CD4-positive, CD25-positive, alpha-beta regulatory T cell (primary cell): ENCODE results near the gene ERC1. TPM values are rescaled to one million over a fixed set of nuclear protein-coding genes. Genes with fewer than 3 reads are reported as not detected.
"Not testable (repeated sequence)": the region's sequence is repeated elsewhere in the genome, so short reads cannot be mapped to it uniquely, and the experiment has no call there.

Source experiments
- ATAC-seq, 2 donors: fragments of 150-1000 bp; cut with Tn5 transposase; one replicate each; pipeline ENCODE4 v1.10.0; 2021; ENCODE audit warnings: low read depth in 2 of 2, moderate number of reproducible peaks in 2 of 2, moderate library complexity in 1 of 2
- DNase-seq, 3 donors: peaks; one replicate each; pipeline versions ENCODE4 v3.0.0 to v3.0.0-alpha.2; 2012 to 2022; ENCODE audit warnings: mixed read lengths in 1 of 3
- H3K27ac ChIP-seq: one replicate; pipeline ENCODE4 v1.7.0; 2013; ENCODE audit warnings: mild to moderate bottlenecking, low read length; ENCODE audit not compliant: insufficient read depth, poor library complexity, severe bottlenecking
- H3K27me3 ChIP-seq: one replicate; pipeline ENCODE4 v1.7.0; 2013; ENCODE audit warnings: low read length; ENCODE audit not compliant: control insufficient read depth, insufficient read depth
- H3K36me3 ChIP-seq: one replicate; pipeline ENCODE4 v1.7.0; 2013; ENCODE audit warnings: mild to moderate bottlenecking, low read length, moderate library complexity; ENCODE audit not compliant: control insufficient read depth, insufficient read depth
- H3K4me1 ChIP-seq: 2 replicates; pipeline ENCODE4 v1.7.0; 2013; ENCODE audit warnings: mild to moderate bottlenecking, low read length; ENCODE audit not compliant: insufficient read depth, control insufficient read depth, poor library complexity, severe bottlenecking
- H3K4me3 ChIP-seq: one replicate; pipeline ENCODE4 v1.7.0; 2013; ENCODE audit warnings: low read depth, mild to moderate bottlenecking, low read length, moderate library complexity
- H3K9me3 ChIP-seq, 2 experiments: 1 replicate in 1 of 2; 2 replicates in 1 of 2; pipeline ENCODE4 v1.7.0; 2013; ENCODE audit warnings: low read length in 2 of 2, mild to moderate bottlenecking in 1 of 2, moderate library complexity in 1 of 2; ENCODE audit not compliant: control insufficient read depth in 2 of 2
- H3K27ac Mint-ChIP-seq, 3 donors: one replicate each; pipeline ENCODE4 v1.8.0; 2020 to 2022; ENCODE audit warnings: mild to moderate bottlenecking in 3 of 3, mixed read lengths in 3 of 3, moderate library complexity in 2 of 3
- H3K27me3 Mint-ChIP-seq: one replicate; pipeline ENCODE4 v1.8.0; 2022; ENCODE audit warnings: mild to moderate bottlenecking, mixed read lengths
- H3K36me3 Mint-ChIP-seq: one replicate; pipeline ENCODE4 v1.8.0; 2020; ENCODE audit warnings: mixed read lengths
- H3K4me1 Mint-ChIP-seq, 4 donors: one replicate each; pipeline ENCODE4 v1.8.0; 2020 to 2022; ENCODE audit warnings: mixed read lengths in 4 of 4, mild to moderate bottlenecking in 1 of 4
- H3K4me3 Mint-ChIP-seq, 4 donors: one replicate each; pipeline ENCODE4 v1.8.0; 2020 to 2022; ENCODE audit warnings: mild to moderate bottlenecking in 4 of 4, mixed read lengths in 4 of 4, moderate library complexity in 3 of 4
- H3K9me3 Mint-ChIP-seq, 7 donors: one replicate each; pipeline ENCODE4 v1.8.0; 2020 to 2022; ENCODE audit warnings: mixed read lengths in 7 of 7, mild to moderate bottlenecking in 3 of 7, moderate library complexity in 2 of 7
- polyA plus RNA-seq, 4 donors: library from polyadenylated mRNA; unstranded; fragments of 300-500 nt; fragmentation: Illumina TruSeq; gene quantifications; one replicate each; pipeline ENCODE4 v1.2.3, GENCODE V29; 2021
- total RNA-seq: library from RNA; stranded (reverse); gene quantifications from one replicate; pipeline ENCODE4 v1.2.3, GENCODE V29; 2022

ERC1 gene
- total and polyA plus RNA-seq, 5 donors from 2014 or later, result 5.7 to 46.5 (median 7.6) TPM

DNA sequence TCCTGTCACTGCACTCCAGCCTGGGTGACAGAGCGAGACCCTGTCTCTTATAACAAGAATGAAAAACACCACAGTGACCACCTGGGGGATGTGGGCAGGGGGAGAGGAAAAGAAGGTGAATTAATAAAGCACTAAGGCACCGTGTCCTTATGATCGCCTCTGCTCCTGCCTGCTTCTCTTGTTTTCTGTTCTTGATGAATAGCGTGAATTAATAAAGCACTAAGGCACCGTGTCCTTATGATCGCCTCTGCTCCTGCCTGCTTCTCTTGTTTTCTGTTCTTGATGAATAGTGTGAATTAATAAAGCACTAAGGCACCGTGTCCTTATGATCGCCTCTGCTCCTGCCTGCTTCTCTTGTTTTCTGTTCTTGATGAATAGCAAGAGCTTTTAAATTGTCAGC is 60.6 kb downstream of the ERC1 start:
- not testable (repeated sequence) for H3K9me3 Mint-ChIP-seq, H3K4me1 ChIP-seq, H3K27me3 ChIP-seq, H3K9me3 ChIP-seq, DNase-seq, ATAC-seq, H3K4me3 ChIP-seq, H3K27ac ChIP-seq, H3K27ac Mint-ChIP-seq, H3K36me3 ChIP-seq, H3K4me3 Mint-ChIP-seq, H3K27me3 Mint-ChIP-seq
- Mint-ChIP-seq H3K36me3 (peaks cover 11% of the 10 kb centered on the region), H3K4me1 (peaks cover 0 to 16% (median 12%) of the 10 kb centered on the region in 4 donors)

DNA sequence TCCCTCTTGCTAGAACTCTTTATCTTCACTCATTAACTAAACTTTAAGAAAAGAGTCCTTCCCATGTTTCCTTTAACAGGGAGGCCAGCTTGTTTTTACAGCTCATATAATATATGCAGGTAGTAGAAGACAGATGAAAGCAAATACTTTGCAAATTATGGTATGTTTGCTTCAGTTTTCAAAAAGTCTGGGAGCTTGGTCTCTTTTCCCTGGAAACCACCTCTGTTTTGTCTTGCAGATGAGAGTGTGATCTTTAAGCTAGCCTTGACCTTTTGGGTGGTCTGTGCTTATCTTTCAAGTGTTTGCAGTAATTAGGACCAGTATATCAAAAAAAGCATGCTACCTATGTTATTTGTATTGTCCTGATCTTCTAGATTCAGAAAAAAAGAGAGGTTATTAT is 62.7 kb downstream of the ERC1 start:
- no peaks in the 10 kb centered on the region for H3K4me1 ChIP-seq
- no peak overlapping the region for H3K27ac Mint-ChIP-seq
- H3K4me3 Mint-ChIP-seq, result no peak overlapping the region
- H3K4me3 ChIP-seq, result no peak overlapping the region
- peaks cover 0 to 15% (median 11%) of the 10 kb centered on the region in 4 donors for H3K4me1 Mint-ChIP-seq
- peaks cover 0 to 6% (median 0%) of the 10 kb centered on the region in 7 donors for H3K9me3 Mint-ChIP-seq
- peaks cover 20% of the 10 kb centered on the region for H3K36me3 Mint-ChIP-seq
- ATAC-seq, result no peak
- H3K27me3 Mint-ChIP-seq, result no peaks in the 10 kb centered on the region
- peaks cover 0 to 4% of the 10 kb centered on the region in 2 experiments for H3K9me3 ChIP-seq
- H3K27ac ChIP-seq, result no peak overlapping the region
- no peaks in the 10 kb centered on the region for H3K36me3 ChIP-seq
- DNase-seq, result no peak
- H3K27me3 ChIP-seq, result no peaks in the 10 kb centered on the region

DNA sequence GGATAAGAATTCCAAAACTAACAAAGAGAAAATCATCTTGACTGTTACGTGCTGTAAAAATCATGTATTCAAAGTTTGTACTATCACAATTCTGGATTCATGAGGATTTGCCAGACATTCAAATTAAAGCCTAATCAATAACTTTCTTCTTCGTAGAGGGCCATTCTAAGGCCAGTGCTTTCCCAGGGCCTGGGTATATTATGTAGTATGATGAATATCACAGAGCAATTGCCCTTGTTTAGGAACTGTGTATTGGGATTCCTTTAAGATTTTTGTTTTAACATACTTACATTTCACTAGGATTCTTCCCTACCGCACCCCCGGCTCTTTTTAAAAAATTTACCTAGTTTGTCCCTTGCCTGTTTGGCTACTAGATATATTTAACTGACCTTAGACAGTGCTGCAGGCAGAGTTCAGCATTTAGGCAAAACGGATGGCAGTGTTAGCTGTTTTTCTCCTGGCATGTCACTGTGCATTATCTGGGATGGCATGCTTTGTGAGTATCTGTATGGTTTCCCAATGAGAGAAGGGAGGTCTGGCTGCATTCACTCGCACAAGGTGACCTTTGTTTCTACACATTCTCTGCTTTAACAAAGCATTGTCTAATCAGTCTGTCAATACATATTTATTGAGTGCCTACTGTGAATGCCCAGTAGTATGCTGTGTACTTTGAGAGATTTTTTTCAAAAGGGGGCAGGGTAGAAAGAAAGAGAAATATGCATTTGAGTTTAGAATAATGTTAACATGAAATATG is 63.3 kb downstream of the ERC1 start:
- Histone ChIP-seq H3K27ac (no peak overlapping the region), H3K36me3 (no peaks in the 10 kb centered on the region), H3K4me1 (no peaks in the 10 kb centered on the region), H3K9me3 (peaks cover 0 to 4% of the 10 kb centered on the region in 2 experiments), H3K4me3 (no peak overlapping the region), H3K27me3 (no peaks in the 10 kb centered on the region)
- Mint-ChIP-seq H3K27ac (peak overlapping the region in 1 of 3 donors; percentile 21), H3K27me3 (no peaks in the 10 kb centered on the region), H3K4me3 (no peak overlapping the region), H3K9me3 (peaks cover under 1 to 8% (median 4%) of the 10 kb centered on the region in 7 donors), H3K4me1 (peaks cover 0 to 17% (median 12%) of the 10 kb centered on the region in 4 donors), H3K36me3 (peaks cover 19% of the 10 kb centered on the region)
- ATAC-seq, result no peak
- DNase-seq, result no peak

DNA sequence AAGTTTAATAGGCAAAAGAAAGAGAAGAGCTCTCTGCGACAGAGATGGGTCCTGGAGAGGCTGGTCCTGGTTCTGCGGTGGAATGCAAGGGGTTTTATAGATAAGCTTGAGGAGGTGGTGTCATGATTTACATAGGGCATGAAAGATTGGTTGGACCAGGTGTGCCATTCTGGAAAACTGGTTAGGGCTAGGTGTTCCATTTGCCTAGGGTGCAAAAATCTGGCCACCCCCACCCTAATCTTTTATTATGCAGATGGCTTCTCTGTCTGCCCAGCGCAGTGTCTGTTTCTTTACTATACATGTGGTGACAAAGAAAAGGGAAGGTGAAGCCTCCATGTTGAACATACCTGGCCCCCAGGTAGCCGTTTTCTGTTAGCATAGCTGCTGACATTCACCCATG is 65.4 kb downstream of the ERC1 start:
- DNase-seq (no peak), ATAC-seq (no peak)
- Histone ChIP-seq H3K4me1 (no peaks in the 10 kb centered on the region), H3K27me3 (no peaks in the 10 kb centered on the region), H3K36me3 (no peaks in the 10 kb centered on the region), H3K27ac (no peak overlapping the region), H3K9me3 (peaks cover 0 to 4% of the 10 kb centered on the region in 2 experiments), H3K4me3 (no peak overlapping the region)
- H3K36me3 Mint-ChIP-seq, result peaks cover 25% of the 10 kb centered on the region
- H3K9me3 Mint-ChIP-seq, result peaks cover 1 to 19% (median 7%) of the 10 kb centered on the region in 7 donors
- no peaks in the 10 kb centered on the region for H3K27me3 Mint-ChIP-seq
- H3K4me1 Mint-ChIP-seq, result peaks cover 6 to 21% (median 18%) of the 10 kb centered on the region in 4 donors
- no peak overlapping the region for H3K4me3 Mint-ChIP-seq
- H3K27ac Mint-ChIP-seq, result no peak overlapping the region

DNA sequence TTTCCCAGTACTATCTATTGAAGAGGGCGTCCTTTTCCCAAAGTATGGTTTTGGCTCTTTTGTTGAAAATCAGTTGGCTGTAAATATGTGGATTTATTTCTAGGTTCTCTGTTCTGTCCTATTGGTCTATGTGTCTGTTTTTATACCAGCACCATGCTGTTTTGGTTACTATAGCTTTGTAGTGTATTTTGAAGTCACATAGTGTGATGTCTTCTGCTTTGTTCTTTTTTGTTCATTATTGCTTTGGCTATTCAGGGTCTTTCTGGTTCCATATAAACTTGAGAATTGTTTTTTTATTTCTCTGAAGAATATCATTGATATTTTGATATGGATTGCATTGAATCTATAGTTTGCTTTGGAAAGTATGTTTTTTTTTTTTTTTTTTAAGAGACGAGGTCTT is 67.4 kb downstream of the ERC1 start:
- H3K4me1 Mint-ChIP-seq, result peaks cover 9 to 22% (median 17%) of the 10 kb centered on the region in 4 donors
- no peaks in the 10 kb centered on the region for H3K27me3 Mint-ChIP-seq
- DNase-seq (no peak), ATAC-seq (no peak)
- H3K36me3 Mint-ChIP-seq, result peaks cover 35% of the 10 kb centered on the region
- H3K4me1 ChIP-seq, result no peaks in the 10 kb centered on the region
- H3K4me3 Mint-ChIP-seq, result no peak overlapping the region
- H3K27me3 ChIP-seq, result no peaks in the 10 kb centered on the region
- H3K36me3 ChIP-seq, result no peaks in the 10 kb centered on the region
- no peak overlapping the region for H3K27ac ChIP-seq
- peaks cover 5 to 9% of the 10 kb centered on the region in 2 experiments for H3K9me3 ChIP-seq
- no peak overlapping the region for H3K4me3 ChIP-seq
- H3K9me3 Mint-ChIP-seq, result peaks cover 3 to 31% (median 11%) of the 10 kb centered on the region in 7 donors
- peak overlapping the region in 1 of 3 donors; percentile 87 for H3K27ac Mint-ChIP-seq

DNA sequence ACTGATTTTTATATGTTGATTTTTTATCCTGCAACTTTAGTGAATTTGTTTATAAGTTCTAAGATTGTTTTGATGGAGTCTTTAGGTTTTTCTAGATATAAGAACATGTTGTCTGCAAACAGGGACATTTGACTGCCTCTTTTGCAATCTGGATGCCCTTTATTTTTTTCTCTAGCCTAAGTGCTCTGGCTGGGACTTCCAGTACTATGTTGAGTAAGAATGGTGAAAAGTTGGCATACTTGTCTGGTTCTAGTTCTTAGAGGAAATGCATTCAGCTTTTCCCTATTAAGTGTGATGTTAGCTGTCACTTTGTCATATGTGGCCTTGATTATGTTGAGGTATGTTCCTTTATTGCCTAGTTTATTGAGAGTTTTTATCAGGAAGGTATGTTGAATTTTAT is 68.1 kb downstream of the ERC1 start:
- H3K9me3 Mint-ChIP-seq, result peaks cover 4 to 38% (median 15%) of the 10 kb centered on the region in 7 donors
- H3K27me3 Mint-ChIP-seq, result no peaks in the 10 kb centered on the region

DNA sequence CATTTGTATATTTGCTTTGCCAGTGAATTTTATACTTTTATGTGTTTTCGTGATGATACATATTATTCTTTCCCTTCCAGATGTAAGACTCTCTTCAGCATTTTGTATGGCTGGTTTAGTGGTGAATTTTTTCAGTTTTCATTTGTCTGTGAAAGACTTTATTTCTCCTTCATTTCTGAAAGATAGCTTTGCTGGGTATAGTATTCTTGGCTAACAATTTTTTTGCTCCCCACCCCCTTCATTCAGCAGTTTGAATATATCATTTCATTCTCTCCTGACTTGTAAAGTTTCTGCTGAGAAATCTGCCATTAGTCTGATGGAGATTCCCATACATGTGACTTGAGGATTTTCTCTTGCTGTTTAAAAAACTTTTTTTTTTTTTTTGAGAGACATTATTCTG is 72.8 kb downstream of the ERC1 start:
- Mint-ChIP-seq H3K27ac (peak overlapping the region in 1 of 3 donors; percentile 92), H3K4me3 (no peak overlapping the region), H3K9me3 (peaks cover 4 to 40% (median 15%) of the 10 kb centered on the region in 7 donors), H3K4me1 (peaks cover 8 to 15% (median 13%) of the 10 kb centered on the region in 4 donors), H3K36me3 (peaks cover 39% of the 10 kb centered on the region), H3K27me3 (no peaks in the 10 kb centered on the region)
- Histone ChIP-seq H3K4me3 (no peak overlapping the region), H3K9me3 (peaks cover 11 to 27% of the 10 kb centered on the region in 2 experiments), H3K27ac (no peak overlapping the region), H3K4me1 (no peaks in the 10 kb centered on the region), H3K27me3 (no peaks in the 10 kb centered on the region), H3K36me3 (no peaks in the 10 kb centered on the region)
- DNase-seq, result no peak
- ATAC-seq, result no peak

More for the DNA sequence above, 68.1 kb downstream of the ERC1 start:
- Histone ChIP-seq H3K4me1 (no peaks in the 10 kb centered on the region), H3K9me3 (peaks cover 12 to 16% of the 10 kb centered on the region in 2 experiments), H3K27ac (no peak overlapping the region), H3K36me3 (no peaks in the 10 kb centered on the region), H3K4me3 (no peak overlapping the region), H3K27me3 (no peaks in the 10 kb centered on the region)
- ATAC-seq (no peak), DNase-seq (no peak)
- Mint-ChIP-seq H3K4me3 (no peak overlapping the region), H3K27ac (no peak overlapping the region), H3K4me1 (peaks cover 9 to 22% (median 16%) of the 10 kb centered on the region in 4 donors), H3K36me3 (peaks cover 40% of the 10 kb centered on the region)

DNA sequence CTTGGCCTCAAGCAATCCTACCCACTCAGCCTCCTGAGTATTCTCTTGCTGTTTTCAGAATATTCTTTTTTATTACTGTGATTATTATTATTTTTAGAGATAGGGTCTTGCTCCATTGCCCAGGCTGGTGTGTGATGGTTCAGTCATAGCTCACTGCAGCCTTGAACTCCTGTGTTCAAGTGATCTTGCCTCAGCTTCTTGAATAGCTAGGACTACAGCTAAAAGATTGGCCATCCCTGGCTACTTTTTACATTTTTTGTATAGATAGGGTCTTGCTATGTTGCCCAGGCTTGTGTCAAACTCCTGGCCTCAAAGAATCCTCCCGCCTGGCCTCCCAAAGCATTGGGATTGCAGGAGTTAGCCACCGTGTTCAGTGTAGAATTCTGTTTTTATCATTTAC is 73.3 kb downstream of the ERC1 start:
- H3K9me3 Mint-ChIP-seq, result peaks cover 3 to 37% (median 10%) of the 10 kb centered on the region in 7 donors
- no peak overlapping the region for H3K27ac Mint-ChIP-seq
- ATAC-seq, result no peak

More for the DNA sequence above, 73.3 kb downstream of the ERC1 start:
- Histone ChIP-seq H3K9me3 (peaks cover 11 to 27% of the 10 kb centered on the region in 2 experiments), H3K4me1 (no peaks in the 10 kb centered on the region), H3K36me3 (no peaks in the 10 kb centered on the region), H3K27ac (no peak overlapping the region), H3K4me3 (no peak overlapping the region), H3K27me3 (no peaks in the 10 kb centered on the region)
- no peak for DNase-seq
- no peaks in the 10 kb centered on the region for H3K27me3 Mint-ChIP-seq
- H3K4me1 Mint-ChIP-seq, result peaks cover 7 to 15% (median 11%) of the 10 kb centered on the region in 4 donors
- H3K36me3 Mint-ChIP-seq, result peaks cover 36% of the 10 kb centered on the region
- H3K4me3 Mint-ChIP-seq, result no peak overlapping the region
